ENCODE results near the gene EVL.

Gene EVL

GRCh38 chr14:100065942-100066574 lies 836 bp downstream of the EVL start:
- no peak for DNase-seq (ENCODE audit: low read depth, low spot score)

- DNase-seq (ENCODE audit: low read depth, low spot score), result no peak
Observed at GRCh38 chr14:100066962-100067361, 1.7 kb downstream of the EVL start.

GRCh38 chr14:100067481-100067880 lies 2.3 kb downstream of the EVL start:
- no peak for DNase-seq (ENCODE audit: low read depth, low spot score)

- DNase-seq (ENCODE audit: low read depth, low spot score), result no peak
Observed at GRCh38 chr14:100067971-100068959, 3.0 kb downstream of the EVL start.

- DNase-seq (ENCODE audit: low read depth, low spot score), result no peak
Observed at GRCh38 chr14:100069161-100069800, 4.1 kb downstream of the EVL start.

GRCh38 chr14:100070310-100070709 lies 5.1 kb downstream of the EVL start:
- DNase-seq (ENCODE audit: low read depth, low spot score), result no peak

GRCh38 chr14:100071545-100071944 lies 6.3 kb downstream of the EVL start:
- DNase-seq (ENCODE audit: low read depth, low spot score), result no peak

- DNase-seq (ENCODE audit: low read depth, low spot score), result no peak
Observed at GRCh38 chr14:100072783-100073346, 7.6 kb downstream of the EVL start.

- peak; percentile 57 for DNase-seq (ENCODE audit: low read depth, low spot score)
Observed at GRCh38 chr14:100073576-100074430, 8.6 kb downstream of the EVL start.

GRCh38 chr14:100074431-100075100 lies 9.3 kb downstream of the EVL start:
- DNase-seq (ENCODE audit: low read depth, low spot score), result no peak

- DNase-seq (ENCODE audit: low read depth, low spot score), result no peak
Observed at GRCh38 chr14:100075681-100076080, 10.5 kb downstream of the EVL start.

- DNase-seq (ENCODE audit: low read depth, low spot score), result no peak
Observed at GRCh38 chr14:100076133-100076532, 10.9 kb downstream of the EVL start.

- DNase-seq (ENCODE audit: low read depth, low spot score), result no peak
Observed at GRCh38 chr14:100076606-100077005, 11.4 kb downstream of the EVL start.

- DNase-seq (ENCODE audit: low read depth, low spot score), result no peak
Observed at GRCh38 chr14:100077441-100077840, 12.2 kb downstream of the EVL start.

GRCh38 chr14:100078216-100078803 lies 13.1 kb downstream of the EVL start:
- DNase-seq (ENCODE audit: low read depth, low spot score), result no peak

GRCh38 chr14:100078997-100079725 lies 13.9 kb downstream of the EVL start:
- DNase-seq (ENCODE audit: low read depth, low spot score), result peak; percentile 61

- no peak for DNase-seq (ENCODE audit: low read depth, low spot score)
Observed at GRCh38 chr14:100079726-100080005, 14.4 kb downstream of the EVL start.

GRCh38 chr14:100080206-100080605 lies 15.0 kb downstream of the EVL start:
- DNase-seq (ENCODE audit: low read depth, low spot score), result no peak

GRCh38 chr14:100081997-100082625 lies 16.9 kb downstream of the EVL start:
- DNase-seq (ENCODE audit: low read depth, low spot score), result no peak
